B cell (primary cell): ENCODE measurements around the gene KRCC1. TPM values are rescaled to one million over a fixed set of nuclear protein-coding genes. Genes with fewer than 3 reads are reported as not detected.

ENCODE experiments used
- ATAC-seq: fragments of 200-7000 bp; cut with Tn5 transposase; one replicate; pipeline ENCODE4 v1.10.0; 2021; ENCODE audit warnings: low read depth, mild to moderate bottlenecking, moderate number of reproducible peaks, moderate library complexity
- CTCF ChIA-PET: fragments of 350-600 bp; sonication (Branson Sonifier 250); formaldehyde crosslinking; loops from one replicate; lab custom pipeline; 2021; ENCODE audit warnings: antibody characterized with exemption, inconsistent platforms; lab: Charles Lee
- POLR2A ChIA-PET: fragments of 350-600 bp; sonication (Branson Sonifier 250); formaldehyde crosslinking; loops from one replicate; lab custom pipeline; 2021; ENCODE audit warnings: antibody characterized with exemption; lab: Charles Lee
- DNase-seq: peaks from one replicate; pipeline ENCODE4 v3.0.0; 2013
- H2AFZ ChIP-seq: 2 replicates; pipeline ENCODE4 v1.6.1; 2012; ENCODE audit warnings: mild to moderate bottlenecking, low read depth, low read length; ENCODE audit not compliant: insufficient read depth, poor library complexity, severe bottlenecking
- H3K27ac ChIP-seq, 2 donors: 1 replicate in 1 of 2; 2 replicates in 1 of 2; pipeline ENCODE4 v1.5.1; 2012 to 2013; ENCODE audit warnings: low read length in 2 of 2, mild to moderate bottlenecking in 2 of 2, moderate library complexity in 1 of 2
- H3K27me3 ChIP-seq, 4 experiments: fragments of 200-600 bp in 1 of 4; sonication (generic) in 1 of 4; replicated peaks in 1 of 4; 1 replicate in 2 of 4; 2 replicates in 2 of 4; pipeline versions ENCODE4 v1.6.1 to v1.7.0; 2013 to 2016; ENCODE audit warnings: low read length in 3 of 4, mild to moderate bottlenecking in 2 of 4, mixed read lengths in 1 of 4, moderate library complexity in 1 of 4; ENCODE audit not compliant: insufficient read depth in 4 of 4, control insufficient read depth in 3 of 4; ENCODE audit errors: control extremely low read depth in 1 of 4
- H3K36me3 ChIP-seq, 2 experiments: replicated peaks in 1 of 2; 1 replicate in 1 of 2; 2 replicates in 1 of 2; pipeline versions ENCODE4 v1.6.1 to v1.7.1; 2013; ENCODE audit warnings: low read length in 1 of 2; ENCODE audit not compliant: insufficient read depth in 2 of 2, control insufficient read depth in 1 of 2; ENCODE audit errors: control extremely low read depth in 1 of 2, extremely low read depth in 1 of 2
- H3K4me1 ChIP-seq, 2 donors: fragments of 200-600 bp in 1 of 2; sonication (generic) in 1 of 2; 1 replicate in 1 of 2; 2 replicates in 1 of 2; pipeline versions ENCODE4 v1.5.1 to v1.6.1; 2013 to 2017; ENCODE audit warnings: low read length in 2 of 2; ENCODE audit not compliant: control insufficient read depth in 2 of 2, insufficient read depth in 2 of 2
- H3K4me2 ChIP-seq: replicated peaks from 2 replicates; pipeline ENCODE3; 2012; ENCODE audit warnings: mild to moderate bottlenecking, low read depth, low read length; ENCODE audit not compliant: poor library complexity, severe bottlenecking
- H3K4me3 ChIP-seq, 5 experiments: fragments of 200-600 bp in 1 of 5; sonication (generic) in 1 of 5; 1 replicate in 3 of 5; 2 replicates in 2 of 5; pipeline versions ENCODE4 v1.5.1 to v1.7.0; 2011 to 2016; ENCODE audit warnings: low read length in 4 of 5, mild to moderate bottlenecking in 4 of 5, low read depth in 2 of 5, control low read depth in 1 of 5, moderate library complexity in 1 of 5; ENCODE audit not compliant: insufficient read depth in 1 of 5; ENCODE audit errors: control extremely low read depth in 1 of 5, extremely low read depth in 1 of 5
- H3K79me2 ChIP-seq: fragments of 200-600 bp; sonication (generic); one replicate; pipeline ENCODE4 v1.6.0; 2016; ENCODE audit warnings: low read length; ENCODE audit not compliant: control insufficient read depth, insufficient read depth
- H3K9ac ChIP-seq: fragments of 200-600 bp; sonication (generic); 2 replicates; pipeline ENCODE4 v1.6.1; 2017; ENCODE audit warnings: mild to moderate bottlenecking, low read length, moderate library complexity
- H3K9me3 ChIP-seq, 3 donors: one replicate each; pipeline versions ENCODE4 v1.6.1 to v1.7.1; 2013; ENCODE audit warnings: low read length in 2 of 3; ENCODE audit not compliant: control insufficient read depth in 2 of 3, insufficient read depth in 1 of 3; ENCODE audit errors: control extremely low read depth in 1 of 3
- H4K20me1 ChIP-seq: 2 replicates; pipeline ENCODE4 v1.6.0; 2012; ENCODE audit warnings: mild to moderate bottlenecking, low read length; ENCODE audit not compliant: insufficient read depth, control insufficient read depth, poor library complexity, severe bottlenecking
- H3K27ac Mint-ChIP-seq: one replicate; pipeline ENCODE4 v1.8.0; 2021; ENCODE audit warnings: mixed read lengths
- H3K27me3 Mint-ChIP-seq: one replicate; pipeline ENCODE4 v1.8.0; 2021; ENCODE audit warnings: mixed read lengths
- H3K4me1 Mint-ChIP-seq: one replicate; pipeline ENCODE4 v1.8.0; 2021; ENCODE audit warnings: mixed read lengths
- H3K4me3 Mint-ChIP-seq: one replicate; pipeline ENCODE4 v1.8.0; 2021; ENCODE audit warnings: mixed read lengths
- H3K9me3 Mint-ChIP-seq: one replicate; pipeline ENCODE4 v1.8.0; 2022; ENCODE audit warnings: mixed read lengths; ENCODE audit not compliant: insufficient read depth
- CTCF ChIP-seq: fragments of 200-600 bp; IDR thresholded peaks from one replicate; pipeline ENCODE4 v1.8.0; 2022; ENCODE audit warnings: antibody characterized with exemption, mild to moderate bottlenecking
- EZH2 ChIP-seq: IDR thresholded peaks from 2 replicates; pipeline ENCODE4 v1.6.1; 2012; ENCODE audit warnings: borderline replicate concordance, low read depth, mild to moderate bottlenecking, moderate library complexity, low read length; ENCODE audit not compliant: insufficient read depth, poor library complexity, severe bottlenecking
- WGBS: methylation state at CpG from one replicate; pipeline ENCODE4 v1.1.5; 2013; ENCODE audit warnings: missing lambda C conversion rate; ENCODE audit not compliant: insufficient coverage; 5-methylcytosine and 5-hydroxymethylcytosine counted together
- intact Hi-C: fragments of 100-400 bp; cut with micrococcal nuclease; formaldehyde crosslinking; loops from one replicate; pipeline ENCODE4 v1.10.0; 2022
- polyA plus RNA-seq: library from polyadenylated mRNA; depleted of rRNA; stranded (reverse); fragments of >200 nt; gene quantifications from 2 replicates; pipeline ENCODE4 v1.2.3, GENCODE V29; 2012
- total RNA-seq, 2 donors: library from RNA; stranded (reverse); fragments of 120-200 nt in 1 of 2; gene quantifications; 1 replicate in 1 of 2; 2 replicates in 1 of 2; pipeline versions ENCODE4 v1.2.3 to v1.2.4, GENCODE V29; 2013 to 2022

Gene KRCC1
- total and polyA plus RNA-seq, 2 donors (not counting 1 experiment from before 2014, with no cell fraction given) = 11.9 to 27.2 TPM

DNA sequence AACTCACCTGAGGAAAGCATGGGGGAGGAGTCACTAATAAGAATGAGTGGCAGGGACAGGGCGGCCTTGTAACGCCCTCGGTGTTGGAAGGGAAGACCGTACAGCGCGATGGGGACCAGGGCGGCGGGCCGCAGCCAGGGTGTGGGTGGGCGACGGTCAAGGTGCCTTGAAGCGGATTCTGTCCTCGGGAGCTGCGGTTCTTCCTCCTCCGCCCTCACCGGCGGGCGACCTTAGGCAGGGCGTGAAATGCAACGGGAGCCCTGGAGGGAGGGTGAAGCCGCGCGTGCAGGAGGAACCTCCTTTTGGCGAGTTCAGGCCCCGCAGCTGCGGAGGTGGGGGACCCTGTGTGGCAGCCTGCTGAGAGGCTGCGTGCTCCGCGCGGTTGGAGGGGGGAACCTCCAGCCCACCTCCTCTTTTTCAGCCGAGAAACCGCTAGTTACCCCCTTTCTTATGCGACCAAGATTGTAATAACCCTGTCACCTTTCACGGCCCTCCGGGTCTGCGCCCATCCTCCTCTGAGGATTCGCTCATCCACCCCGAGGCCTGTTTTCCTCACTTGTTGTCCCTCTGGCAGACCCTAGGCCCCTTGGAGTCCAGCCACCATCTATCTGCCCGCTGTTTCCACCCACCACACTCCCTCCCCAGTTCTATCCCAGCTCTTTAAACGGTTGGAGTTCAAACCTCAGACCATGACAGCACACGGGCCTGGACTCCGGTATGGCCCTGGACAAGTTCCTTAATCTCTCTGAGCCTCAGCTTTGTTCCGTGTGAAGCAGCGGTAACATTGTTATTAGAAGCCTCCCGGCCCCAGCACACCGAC is 38.4 kb downstream of the KRCC1 start:
- Mint-ChIP-seq H3K4me3 (peak overlapping the region; percentile 100), H3K27ac (peak overlapping the region; percentile 98), H3K27me3 (no peaks in the 10 kb centered on the region), H3K9me3 (no peaks in the 10 kb centered on the region), H3K4me1 (peaks cover 25% of the 10 kb centered on the region)
- no peaks in the 10 kb centered on the region for H3K36me3 ChIP-seq
- DNase-seq (peak; percentile 92), ATAC-seq (peak; percentile 66)
- peak overlapping the region; percentile 39 to 95 (median 91) for H3K4me3 ChIP-seq
- H2AFZ ChIP-seq = peak overlapping the region; percentile 98
- POLR2A ChIA-PET = interaction anchor here (0.9 to 2.2 kb wide), 2 partner anchors 37 to 43 kb away, joined by 3 to 15 read pairs; no protein-coding TSS in a partner anchor
- peak overlapping the region; percentile 81 for H3K4me2 ChIP-seq
- H3K9ac ChIP-seq = peak overlapping the region; percentile 96
- H3K4me1 ChIP-seq = peaks cover 6 to 15% of the 10 kb centered on the region in 2 donors
- CTCF ChIA-PET = interaction anchor here (0.8 to 1.8 kb wide), 5 partner anchors 10 to 143 kb away, joined by 3 to 8 read pairs (median 3); no protein-coding TSS in a partner anchor
- H3K79me2 ChIP-seq = peaks cover 6% of the 10 kb centered on the region
- intact Hi-C loops = loop anchor here (1.0 to 10.0 kb wide), 3 partner anchors 38 to 1575 kb away; partner anchors contain the start of genes CHMP3, KDM3A and KRCC1
- no peaks in the 10 kb centered on the region for H4K20me1 ChIP-seq
- no peaks in the 10 kb centered on the region for H3K27me3 ChIP-seq
- 25% methylated on average over 42 of the region's 46 CpGs for WGBS
- peaks cover 0 to 10% (median 4%) of the 10 kb centered on the region in 3 donors for H3K9me3 ChIP-seq
- peak overlapping the region; percentile 98 to 99 for H3K27ac ChIP-seq
- TF ChIP-seq CTCF (no peak), EZH2 (no peak)
